Immature natural killer cell (primary cell): Measurements from ENCODE around the gene C1orf159. TPM values are rescaled to one million over a fixed set of nuclear protein-coding genes. Genes with fewer than 3 reads are reported as not detected.

ENCODE experiments used
- DNase-seq, 3 donors: peaks; one replicate each; pipeline ENCODE4 v3.0.0; 2022; ENCODE audit warnings: mixed read lengths in 1 of 3
- H3K27ac Mint-ChIP-seq, 6 donors: one replicate each; pipeline ENCODE4 v1.8.0; 2020; ENCODE audit warnings: mixed read lengths in 6 of 6, mild to moderate bottlenecking in 5 of 6, inconsistent platforms in 4 of 6, moderate library complexity in 3 of 6
- H3K27me3 Mint-ChIP-seq, 3 donors: one replicate each; pipeline ENCODE4 v1.8.0; 2020 to 2021; ENCODE audit warnings: low read depth in 3 of 3, mild to moderate bottlenecking in 3 of 3, mixed read lengths in 3 of 3, moderate library complexity in 3 of 3, inconsistent platforms in 1 of 3
- H3K36me3 Mint-ChIP-seq, 3 donors: one replicate each; pipeline ENCODE4 v1.8.0; 2020; ENCODE audit warnings: mixed read lengths in 3 of 3, inconsistent platforms in 2 of 3, mild to moderate bottlenecking in 2 of 3
- H3K4me1 Mint-ChIP-seq, 2 donors: one replicate each; pipeline ENCODE4 v1.8.0; 2020; ENCODE audit warnings: inconsistent platforms in 2 of 2, mild to moderate bottlenecking in 2 of 2, mixed read lengths in 2 of 2, moderate library complexity in 1 of 2
- H3K4me3 Mint-ChIP-seq, 5 donors: one replicate each; pipeline ENCODE4 v1.8.0; 2020; ENCODE audit warnings: mild to moderate bottlenecking in 5 of 5, mixed read lengths in 5 of 5, inconsistent platforms in 3 of 5, moderate library complexity in 3 of 5
- H3K9me3 Mint-ChIP-seq, 6 donors: one replicate each; pipeline ENCODE4 v1.8.0; 2020; ENCODE audit warnings: mild to moderate bottlenecking in 6 of 6, mixed read lengths in 6 of 6, inconsistent platforms in 4 of 6, moderate library complexity in 3 of 6
- polyA plus RNA-seq, 3 donors: library from polyadenylated mRNA; unstranded; fragments of 300-500 nt; fragmentation: Illumina TruSeq; gene quantifications; one replicate each; pipeline ENCODE4 v1.2.3, GENCODE V29; 2021

Gene C1orf159
- polyA plus RNA-seq, 3 donors from 2014 or later = 0.99 to 7.5 (median 4.1) TPM

GRCh38 chr1:1085911-1086841 lies 29.7 kb downstream of the C1orf159 start:
- H3K9me3 Mint-ChIP-seq = no peaks in the 10 kb centered on the region
- peaks cover 0 to 3% (median 0%) of the 10 kb centered on the region in 3 donors for H3K27me3 Mint-ChIP-seq
- no peaks in the 10 kb centered on the region for H3K36me3 Mint-ChIP-seq
- no peak for DNase-seq
- no peaks in the 10 kb centered on the region for H3K4me1 Mint-ChIP-seq
- no peak overlapping the region for H3K4me3 Mint-ChIP-seq
- no peak overlapping the region for H3K27ac Mint-ChIP-seq

DNA sequence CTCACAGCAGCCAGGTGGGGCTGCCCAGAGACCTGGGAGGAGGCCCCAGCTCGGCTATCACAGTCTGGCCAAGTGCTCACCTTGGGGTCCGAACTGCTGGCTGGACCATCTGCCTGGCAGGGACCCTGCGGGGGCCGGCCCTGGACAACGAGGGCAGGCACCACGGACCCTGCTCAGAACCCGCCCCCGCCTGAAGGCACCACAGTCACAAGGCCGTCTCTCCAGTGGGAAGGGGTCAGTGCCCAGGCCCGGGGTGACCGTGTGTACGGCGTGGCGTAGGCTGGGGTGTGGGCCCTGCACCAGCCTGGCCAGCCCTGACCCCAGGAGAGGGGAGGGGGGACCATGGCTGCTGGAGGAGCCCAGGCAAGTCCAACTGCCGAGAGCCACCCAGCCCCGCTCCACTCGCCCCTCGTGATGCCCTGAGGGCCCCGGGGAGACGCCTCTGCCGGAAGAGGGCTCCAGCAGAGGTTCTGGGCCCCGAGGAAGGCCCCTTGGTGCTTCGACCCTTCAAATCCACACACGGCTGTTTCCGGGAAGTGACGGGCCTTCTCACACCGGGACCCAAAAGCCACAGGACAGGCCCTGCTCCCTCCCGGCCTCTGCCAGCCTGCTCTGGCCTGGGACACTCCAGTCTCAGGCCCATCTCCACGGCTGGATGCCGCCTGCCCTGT lies 30.6 kb downstream of the C1orf159 start:
- no peak overlapping the region for H3K27ac Mint-ChIP-seq
- H3K4me1 Mint-ChIP-seq = no peaks in the 10 kb centered on the region
- no peaks in the 10 kb centered on the region for H3K36me3 Mint-ChIP-seq
- H3K9me3 Mint-ChIP-seq = no peaks in the 10 kb centered on the region
- H3K27me3 Mint-ChIP-seq = peaks cover 0 to 3% (median 0%) of the 10 kb centered on the region in 3 donors
- no peak for DNase-seq
- H3K4me3 Mint-ChIP-seq = no peak overlapping the region

- H3K9me3 Mint-ChIP-seq = no peaks in the 10 kb centered on the region
- no peaks in the 10 kb centered on the region for H3K36me3 Mint-ChIP-seq
- peaks cover 0 to 3% (median 0%) of the 10 kb centered on the region in 3 donors for H3K27me3 Mint-ChIP-seq
- no peak overlapping the region for H3K27ac Mint-ChIP-seq
- no peak for DNase-seq
- H3K4me1 Mint-ChIP-seq = peaks cover 0 to under 1% of the 10 kb centered on the region in 2 donors
- H3K4me3 Mint-ChIP-seq = no peak overlapping the region
Observed at GRCh38 chr1:1084372-1085170, 31.3 kb downstream of the C1orf159 start.

GRCh38 chr1:1083416-1084371 lies 32.2 kb downstream of the C1orf159 start:
- H3K27ac Mint-ChIP-seq = no peak overlapping the region
- no peaks in the 10 kb centered on the region for H3K9me3 Mint-ChIP-seq
- H3K4me3 Mint-ChIP-seq = no peak overlapping the region
- peaks cover 0 to 4% of the 10 kb centered on the region in 2 donors for H3K4me1 Mint-ChIP-seq
- no peak for DNase-seq
- peaks cover 0 to 3% (median 0%) of the 10 kb centered on the region in 3 donors for H3K27me3 Mint-ChIP-seq
- no peaks in the 10 kb centered on the region for H3K36me3 Mint-ChIP-seq

GRCh38 chr1:1082776-1083415 lies 33.0 kb downstream of the C1orf159 start:
- Mint-ChIP-seq H3K36me3 (no peaks in the 10 kb centered on the region), H3K4me1 (peaks cover 0 to 4% of the 10 kb centered on the region in 2 donors), H3K4me3 (no peak overlapping the region), H3K9me3 (no peaks in the 10 kb centered on the region), H3K27ac (no peak overlapping the region), H3K27me3 (peaks cover 0 to 3% (median 0%) of the 10 kb centered on the region in 3 donors)
- DNase-seq = no peak

DNA sequence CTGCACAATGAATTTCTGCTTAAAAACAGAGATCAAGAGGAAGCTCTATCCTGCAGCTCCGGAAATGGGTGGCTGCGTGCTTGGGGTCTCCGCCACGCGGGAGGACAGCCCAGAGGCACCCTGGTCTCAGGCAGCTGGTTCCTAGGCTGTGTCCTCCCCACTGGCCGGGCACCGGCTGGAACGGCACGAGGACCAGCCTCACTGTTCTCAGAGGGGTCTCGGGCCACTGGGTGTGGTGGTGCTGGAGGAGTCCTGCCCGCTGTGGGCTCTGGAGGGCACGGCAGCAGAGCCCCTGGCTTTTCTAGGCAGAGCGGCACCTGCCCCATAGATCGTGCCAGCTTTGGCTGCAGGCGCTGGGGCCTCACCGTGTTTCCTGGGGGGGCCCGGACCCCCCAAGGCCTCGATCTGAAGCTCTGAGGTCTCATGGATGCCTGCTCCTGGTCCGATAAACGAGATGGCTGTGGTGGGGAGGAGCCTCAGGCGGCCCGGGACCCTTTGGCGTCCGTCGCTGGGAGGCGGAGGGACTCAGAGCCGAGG lies 33.6 kb downstream of the C1orf159 start:
- Mint-ChIP-seq H3K27ac (no peak overlapping the region), H3K4me3 (no peak overlapping the region), H3K9me3 (no peaks in the 10 kb centered on the region), H3K27me3 (peaks cover 0 to 3% (median 0%) of the 10 kb centered on the region in 3 donors), H3K36me3 (no peaks in the 10 kb centered on the region), H3K4me1 (peaks cover 0 to 4% of the 10 kb centered on the region in 2 donors)
- no peak for DNase-seq

GRCh38 chr1:1081311-1082238 lies 34.3 kb downstream of the C1orf159 start:
- H3K9me3 Mint-ChIP-seq = no peaks in the 10 kb centered on the region
- H3K27me3 Mint-ChIP-seq = peaks cover 0 to 3% (median 0%) of the 10 kb centered on the region in 3 donors
- H3K4me1 Mint-ChIP-seq = peaks cover 0 to 4% of the 10 kb centered on the region in 2 donors

GRCh38 chr1:1080951-1081310 lies 35.0 kb downstream of the C1orf159 start:
- Mint-ChIP-seq H3K27ac (no peak overlapping the region), H3K27me3 (peaks cover 0 to 3% (median 0%) of the 10 kb centered on the region in 3 donors), H3K4me3 (no peak overlapping the region)

More at GRCh38 chr1:1081311-1082238, 34.3 kb downstream of the C1orf159 start:
- no peak overlapping the region for H3K4me3 Mint-ChIP-seq
- no peak overlapping the region for H3K27ac Mint-ChIP-seq
- no peaks in the 10 kb centered on the region for H3K36me3 Mint-ChIP-seq
- no peak for DNase-seq

DNA sequence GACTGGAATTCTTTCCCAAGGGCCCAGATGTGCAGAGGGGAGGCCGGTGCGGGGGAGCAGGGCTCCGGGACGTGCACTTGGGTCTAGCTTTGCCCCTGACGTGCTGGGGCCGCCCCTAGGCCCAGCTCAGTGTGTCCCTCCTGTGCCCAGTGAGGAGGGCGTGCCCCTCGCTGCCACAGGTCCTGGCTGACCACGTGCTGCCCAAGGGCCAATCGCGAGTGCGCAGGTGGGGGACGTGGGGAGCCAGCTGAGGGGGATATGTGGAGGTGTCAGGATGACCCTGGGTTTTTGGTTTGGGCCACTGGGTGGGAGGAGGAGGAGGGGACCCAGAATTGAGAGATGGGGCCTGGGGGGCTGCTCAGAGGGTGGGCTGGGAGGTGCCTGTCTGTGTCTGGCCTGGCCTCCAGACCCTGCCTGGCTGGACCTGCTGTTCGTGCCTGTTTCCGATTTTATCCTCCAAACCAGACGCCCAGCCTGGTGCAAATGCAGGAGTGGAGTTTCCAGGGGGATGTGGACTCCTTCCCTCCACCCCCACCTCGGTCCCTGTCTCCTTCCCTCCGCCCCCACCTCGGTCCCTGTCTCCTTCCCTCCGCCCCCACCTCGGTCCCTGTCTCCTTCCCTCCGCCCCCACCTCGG lies 35.6 kb downstream of the C1orf159 start:
- Mint-ChIP-seq H3K36me3 (no peaks in the 10 kb centered on the region), H3K4me3 (no peak overlapping the region), H3K27ac (no peak overlapping the region), H3K4me1 (peaks cover 0 to 4% of the 10 kb centered on the region in 2 donors), H3K9me3 (no peaks in the 10 kb centered on the region), H3K27me3 (peaks cover 0 to 3% (median 0%) of the 10 kb centered on the region in 3 donors)
- no peak for DNase-seq

More at GRCh38 chr1:1080951-1081310, 35.0 kb downstream of the C1orf159 start:
- peaks cover 0 to 4% of the 10 kb centered on the region in 2 donors for H3K4me1 Mint-ChIP-seq
- H3K9me3 Mint-ChIP-seq = no peaks in the 10 kb centered on the region
- H3K36me3 Mint-ChIP-seq = no peaks in the 10 kb centered on the region
- DNase-seq = no peak

DNA sequence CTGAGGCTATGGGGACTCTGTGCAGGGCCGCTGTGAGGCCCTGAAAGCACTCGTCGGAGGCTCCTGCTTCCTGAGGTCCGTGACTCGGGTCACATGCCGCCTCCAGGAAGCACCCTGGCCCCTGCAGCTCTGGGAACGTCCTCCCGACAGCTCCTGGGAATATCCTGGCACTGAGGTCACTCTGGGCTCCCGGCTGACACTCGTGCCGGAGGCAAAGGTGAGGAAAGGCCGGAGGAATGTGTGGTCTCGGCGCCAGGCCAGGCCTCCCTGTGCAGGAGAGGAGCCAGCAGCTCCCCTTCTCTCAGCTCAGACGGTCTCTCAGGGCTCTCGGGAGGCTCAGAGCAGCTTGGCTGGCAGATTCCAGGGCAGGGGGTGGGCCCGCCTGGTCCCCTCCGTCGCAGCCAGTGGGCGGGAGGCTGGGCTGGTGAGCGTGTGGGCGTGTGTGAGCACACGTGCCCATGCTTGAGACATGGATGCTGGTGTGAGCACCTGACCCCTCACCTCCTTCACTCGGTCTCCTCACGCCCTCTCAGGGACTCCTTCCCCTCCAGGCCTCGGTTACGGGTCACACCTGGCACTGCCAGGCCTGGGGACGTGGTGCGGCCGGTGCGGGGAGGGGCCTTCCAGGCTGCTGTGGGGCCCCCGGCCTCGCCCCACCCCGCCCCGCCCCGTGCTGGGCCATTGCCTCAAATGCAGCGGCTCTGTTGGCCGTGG lies 36.3 kb downstream of the C1orf159 start:
- H3K27ac Mint-ChIP-seq = no peak overlapping the region
- H3K4me3 Mint-ChIP-seq = peak overlapping the region in 1 of 5 donors; percentile 26
- H3K27me3 Mint-ChIP-seq = peaks cover 2 to 4% (median 2%) of the 10 kb centered on the region in 3 donors
- H3K36me3 Mint-ChIP-seq = no peaks in the 10 kb centered on the region
- no peaks in the 10 kb centered on the region for H3K9me3 Mint-ChIP-seq
- peak in 2 of 3 donors; percentile 21 to 22 for DNase-seq
- peaks cover 0 to 4% of the 10 kb centered on the region in 2 donors for H3K4me1 Mint-ChIP-seq
